GM06990 (cell line): Measurements from ENCODE around the gene TMEM164.

ENCODE experiments used
- DNase-seq: peaks from one replicate; pipeline ENCODE4 v3.0.0-alpha.2; 2011; ENCODE audit not compliant: insufficient read length; ENCODE audit errors: extremely low read depth
- H3K27me3 ChIP-seq: replicated peaks from 2 replicates; pipeline ENCODE4 v1.6.0; 2011; ENCODE audit warnings: low read length; ENCODE audit not compliant: control insufficient read depth, insufficient read depth
- H3K36me3 ChIP-seq: 2 replicates; pipeline ENCODE4 v1.5.1; 2011; ENCODE audit warnings: low read length; ENCODE audit not compliant: control insufficient read depth, insufficient read depth
- H3K4me3 ChIP-seq: replicated peaks from 2 replicates; pipeline ENCODE4 v1.5.1; 2011; ENCODE audit warnings: low read depth, mild to moderate bottlenecking, control low read depth, low read length
- TF ChIP-seq, protein P1 (sequence below): IDR thresholded peaks from 2 replicates; pipeline ENCODE4 v1.5.1; 2011; ENCODE audit warnings: low read length, control low read depth, mild to moderate bottlenecking, inconsistent platforms; ENCODE audit not compliant: insufficient read depth, poor library complexity, severe bottlenecking

Gene TMEM164

DNA sequence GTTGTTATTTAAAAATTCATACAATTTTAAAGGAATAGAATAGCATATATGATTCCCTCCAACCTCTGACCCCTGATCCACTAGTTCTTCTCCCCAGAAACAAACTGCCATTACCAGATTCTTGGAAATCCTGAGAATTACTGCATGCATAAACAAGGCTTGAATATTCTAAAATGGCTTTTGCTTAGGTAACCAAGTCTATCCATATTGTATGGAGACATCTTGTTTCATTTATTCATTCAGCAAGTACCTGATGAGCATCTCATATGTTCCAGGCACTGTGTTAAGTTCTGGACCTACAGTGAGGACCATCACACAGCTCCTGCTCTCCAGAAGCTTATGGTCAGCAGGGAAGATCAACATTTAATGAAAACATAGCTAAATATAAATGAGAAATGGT is 49.4 kb downstream of the TMEM164 start:
- DNase-seq, result no peak
- H3K27me3 ChIP-seq, result no peaks in the 10 kb centered on the region
- TF ChIP-seq, protein P1, sequence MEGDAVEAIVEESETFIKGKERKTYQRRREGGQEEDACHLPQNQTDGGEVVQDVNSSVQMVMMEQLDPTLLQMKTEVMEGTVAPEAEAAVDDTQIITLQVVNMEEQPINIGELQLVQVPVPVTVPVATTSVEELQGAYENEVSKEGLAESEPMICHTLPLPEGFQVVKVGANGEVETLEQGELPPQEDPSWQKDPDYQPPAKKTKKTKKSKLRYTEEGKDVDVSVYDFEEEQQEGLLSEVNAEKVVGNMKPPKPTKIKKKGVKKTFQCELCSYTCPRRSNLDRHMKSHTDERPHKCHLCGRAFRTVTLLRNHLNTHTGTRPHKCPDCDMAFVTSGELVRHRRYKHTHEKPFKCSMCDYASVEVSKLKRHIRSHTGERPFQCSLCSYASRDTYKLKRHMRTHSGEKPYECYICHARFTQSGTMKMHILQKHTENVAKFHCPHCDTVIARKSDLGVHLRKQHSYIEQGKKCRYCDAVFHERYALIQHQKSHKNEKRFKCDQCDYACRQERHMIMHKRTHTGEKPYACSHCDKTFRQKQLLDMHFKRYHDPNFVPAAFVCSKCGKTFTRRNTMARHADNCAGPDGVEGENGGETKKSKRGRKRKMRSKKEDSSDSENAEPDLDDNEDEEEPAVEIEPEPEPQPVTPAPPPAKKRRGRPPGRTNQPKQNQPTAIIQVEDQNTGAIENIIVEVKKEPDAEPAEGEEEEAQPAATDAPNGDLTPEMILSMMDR, result no peak
- H3K4me3 ChIP-seq, result no peak overlapping the region
- no peaks in the 10 kb centered on the region for H3K36me3 ChIP-seq

DNA sequence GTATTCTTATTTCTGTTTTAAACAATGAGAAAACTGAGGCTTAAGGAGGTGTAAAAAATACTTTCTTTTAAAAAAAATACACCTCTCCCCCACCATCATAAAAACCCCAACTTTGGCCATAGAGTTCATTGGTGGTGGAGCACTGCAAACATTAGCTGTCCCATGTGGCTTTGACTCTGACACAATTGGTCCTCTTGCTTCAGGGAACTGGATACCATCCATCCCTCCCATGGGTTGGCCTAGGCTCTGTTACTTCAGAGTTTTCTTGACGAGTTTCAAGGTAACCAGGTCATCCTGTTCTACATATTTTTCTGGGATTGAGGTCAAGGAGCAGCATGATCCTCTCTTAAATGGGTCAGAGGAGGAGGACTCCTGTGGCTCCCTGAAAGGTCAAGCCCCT is 50.5 kb downstream of the TMEM164 start:
- Histone ChIP-seq H3K36me3 (no peaks in the 10 kb centered on the region), H3K4me3 (no peak overlapping the region), H3K27me3 (no peaks in the 10 kb centered on the region)
- DNase-seq, result no peak
- TF ChIP-seq, protein P1, result no peak

DNA sequence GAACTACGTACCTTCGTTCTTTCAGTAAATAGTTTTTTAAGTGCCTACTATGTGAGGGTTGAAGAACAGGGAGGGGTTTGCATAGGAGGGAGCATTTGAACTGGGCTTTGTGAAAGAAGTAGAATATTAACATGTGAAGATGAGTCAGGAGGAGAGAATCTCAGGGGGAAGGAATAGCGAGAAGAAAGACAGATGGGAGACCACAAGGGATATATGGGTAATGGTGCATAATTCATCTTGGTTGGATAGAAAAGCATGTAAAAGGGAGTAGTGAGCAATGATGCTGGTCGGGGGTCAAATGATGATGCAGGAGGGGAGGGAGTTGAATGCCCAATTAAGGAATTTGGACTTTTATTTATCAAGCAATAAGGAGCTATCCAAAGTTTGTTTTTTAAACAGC is 52.7 kb downstream of the TMEM164 start:
- H3K36me3 ChIP-seq, result no peaks in the 10 kb centered on the region
- H3K27me3 ChIP-seq, result no peaks in the 10 kb centered on the region
- no peak for DNase-seq
- TF ChIP-seq, protein P1, result no peak
- no peak overlapping the region for H3K4me3 ChIP-seq

DNA sequence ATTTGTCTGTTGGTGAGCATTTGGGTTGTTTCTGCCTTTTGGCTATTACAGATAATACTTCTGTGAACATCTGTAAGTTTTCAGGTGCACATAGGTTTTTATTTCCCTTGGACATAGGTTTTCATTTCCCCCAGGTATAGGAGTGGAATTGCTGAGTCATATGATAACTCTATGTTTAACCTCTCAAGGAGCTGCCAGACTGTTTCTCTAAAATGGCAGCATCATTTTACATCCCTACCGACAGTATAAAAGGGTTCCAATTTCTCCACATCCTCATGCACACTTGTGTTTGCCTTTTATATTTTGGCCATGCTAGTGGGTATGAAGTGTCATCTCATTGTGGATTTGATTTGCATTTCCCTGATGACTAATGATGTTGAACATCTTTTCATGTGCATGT is 53.5 kb downstream of the TMEM164 start:
- TF ChIP-seq, protein P1, result no peak
- no peaks in the 10 kb centered on the region for H3K36me3 ChIP-seq
- H3K4me3 ChIP-seq, result no peak overlapping the region
- no peaks in the 10 kb centered on the region for H3K27me3 ChIP-seq
- no peak for DNase-seq

DNA sequence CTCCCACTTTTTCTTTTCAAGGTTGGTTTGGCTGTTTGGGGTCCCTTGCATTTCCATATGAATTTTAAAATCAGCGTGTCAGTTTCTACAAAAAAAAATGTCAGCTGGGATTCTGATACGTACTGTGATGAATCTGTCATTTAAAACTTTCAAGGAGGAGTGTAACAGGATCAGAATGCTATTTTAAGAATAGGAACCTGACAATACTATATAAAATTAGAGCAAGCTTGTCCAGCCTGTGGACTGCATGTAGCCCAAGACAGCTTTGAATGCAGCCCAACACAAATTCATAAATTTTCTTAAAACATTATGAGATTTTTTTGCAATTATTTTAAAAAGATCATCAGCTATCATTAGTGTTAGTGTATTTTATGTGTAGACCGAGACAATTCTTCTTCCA is 56.5 kb downstream of the TMEM164 start:
- TF ChIP-seq, protein P1, result no peak
- H3K36me3 ChIP-seq, result no peaks in the 10 kb centered on the region
- no peaks in the 10 kb centered on the region for H3K27me3 ChIP-seq
- no peak for DNase-seq
- no peak overlapping the region for H3K4me3 ChIP-seq

DNA sequence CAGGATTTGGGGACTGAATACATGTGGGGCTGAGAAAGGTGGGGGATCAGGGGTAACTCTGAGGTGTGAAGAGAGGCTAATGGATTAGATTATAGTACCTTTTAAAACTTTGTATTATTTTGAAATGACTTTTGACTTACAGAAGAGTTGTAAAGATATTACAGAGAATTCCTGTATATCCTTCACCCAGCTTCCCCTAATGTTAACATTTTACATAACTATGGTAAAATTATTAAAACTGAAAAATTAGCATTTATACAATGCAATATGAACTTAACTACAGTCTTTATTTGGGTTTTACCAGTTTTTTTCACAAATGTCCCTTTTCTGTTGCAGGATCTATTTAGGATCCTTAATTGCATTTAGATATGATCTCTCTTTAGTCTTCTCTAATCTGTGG is 57.4 kb downstream of the TMEM164 start:
- no peaks in the 10 kb centered on the region for H3K36me3 ChIP-seq
- no peak overlapping the region for H3K4me3 ChIP-seq
- TF ChIP-seq, protein P1, result no peak
- no peaks in the 10 kb centered on the region for H3K27me3 ChIP-seq
- no peak for DNase-seq
